PFSK-1 (cell line): ENCODE data around the gene ZSWIM6.

Experiments used
- FOXP2 ChIP-seq: optimal IDR thresholded peaks from 2 replicates; pipeline ENCODE3; 2011; ENCODE audit warnings: borderline replicate concordance, control low read depth, inconsistent platforms; ENCODE audit not compliant: insufficient read depth; ENCODE audit errors: extremely low read length, extremely low read depth
- POLR2AphosphoS5 ChIP-seq: IDR thresholded peaks from 2 replicates; pipeline ENCODE4 v1.6.1; 2012; ENCODE audit warnings: low read depth, mild to moderate bottlenecking, control low read depth, low read length, moderate library complexity
- REST ChIP-seq, 2 experiments: IDR thresholded peaks; 2 replicates each; pipeline versions ENCODE4 v1.6.1 to v1.8.0; 2011 to 2012; ENCODE audit warnings: low read depth in 2 of 2, low read length in 2 of 2, control low read depth in 1 of 2, inconsistent platforms in 1 of 2, mild to moderate bottlenecking in 1 of 2, moderate library complexity in 1 of 2; ENCODE audit not compliant: insufficient read depth in 1 of 2
- SIN3A ChIP-seq: IDR thresholded peaks from 2 replicates; pipeline ENCODE4 v1.6.1; 2012; ENCODE audit warnings: mild to moderate bottlenecking, low read length, moderate library complexity, borderline replicate concordance; ENCODE audit not compliant: insufficient read depth
- TAF1 ChIP-seq: IDR thresholded peaks from 2 replicates; pipeline ENCODE4 v1.6.1; 2012; ENCODE audit warnings: low read length, control low read depth, borderline replicate concordance; ENCODE audit not compliant: insufficient read depth

The ZSWIM6 gene

GRCh38 chr5:61311836-61312808 is 19.9 kb upstream of the ZSWIM6 start:
- no peak for TF ChIP-seq POLR2AphosphoS5
- no peak for TF ChIP-seq TAF1

GRCh38 chr5:61313960-61314681 is 17.9 kb upstream of the ZSWIM6 start:
- TF ChIP-seq TAF1 (no peak), FOXP2 (no peak), SIN3A (no peak), REST (IDR thresholded peaks at IDR 0.05; ENCODE audit: insufficient read depth in 1 of 2, low read depth in 2 of 2, low read length in 2 of 2) (no peak), POLR2AphosphoS5 (no peak)

- no peak for TF ChIP-seq TAF1
- no peak for TF ChIP-seq REST (IDR thresholded peaks at IDR 0.05; ENCODE audit: insufficient read depth in 1 of 2, low read depth in 2 of 2, low read length in 2 of 2)
- TF ChIP-seq SIN3A, result no peak
- no peak for TF ChIP-seq FOXP2
- TF ChIP-seq POLR2AphosphoS5, result no peak
These were observed 13.7 kb upstream of the ZSWIM6 start for GRCh38 chr5:61318376-61318775.

GRCh38 chr5:61319388-61320146 is 12.5 kb upstream of the ZSWIM6 start:
- no peak for TF ChIP-seq REST (IDR thresholded peaks at IDR 0.05; ENCODE audit: insufficient read depth in 1 of 2, low read depth in 2 of 2, low read length in 2 of 2)
- TF ChIP-seq SIN3A, result peak; percentile 39; the same call in 1 of the 2 replicates

- TF ChIP-seq REST (IDR thresholded peaks at IDR 0.05; ENCODE audit: insufficient read depth in 1 of 2, low read depth in 2 of 2, low read length in 2 of 2), result no peak
These were observed 11.2 kb upstream of the ZSWIM6 start for GRCh38 chr5:61320860-61321259.
